CD4-positive, alpha-beta T cell treated with Interleukin-1 beta for 1 hour (primary cell): ENCODE results near the gene SLC35G2.
"Not testable (repeated sequence)": the region's sequence is repeated elsewhere in the genome, so short reads cannot be mapped to it uniquely, and the experiment has no call there.

ENCODE experiments used
- DNase-seq, 2 donors: peaks; one replicate each; pipeline ENCODE4 v3.0.0-alpha.2; 2020 to 2022

The SLC35G2 gene

GRCh38 chr3:136891934-136892855 is 73.3 kb downstream of the SLC35G2 start:
- DNase-seq, result no peak

- no peak for DNase-seq
Observed at GRCh38 chr3:136893848-136894443, 75.0 kb downstream of the SLC35G2 start.

GRCh38 chr3:136897171-136897570 is 78.2 kb downstream of the SLC35G2 start:
- not testable (repeated sequence) for DNase-seq

- DNase-seq, result no peak
Observed at GRCh38 chr3:136898549-136898948, 79.6 kb downstream of the SLC35G2 start.

- DNase-seq, result no peak
Observed at GRCh38 chr3:136898954-136899353, 80.0 kb downstream of the SLC35G2 start.

- DNase-seq, result no peak
Observed at GRCh38 chr3:136899622-136900158, 80.8 kb downstream of the SLC35G2 start.

- not testable (repeated sequence) for DNase-seq
Observed at GRCh38 chr3:136900694-136901093, 81.8 kb downstream of the SLC35G2 start.

- no peak for DNase-seq
Observed at GRCh38 chr3:136901391-136901790, 82.5 kb downstream of the SLC35G2 start.

GRCh38 chr3:136902530-136902929 is 83.6 kb downstream of the SLC35G2 start:
- DNase-seq, result not testable (repeated sequence)

- no peak for DNase-seq
Observed at GRCh38 chr3:136903899-136904298, 85.0 kb downstream of the SLC35G2 start.

- no peak for DNase-seq
Observed at GRCh38 chr3:136904746-136905145, 85.8 kb downstream of the SLC35G2 start.
